ENCODE results near the gene USP7.

DNA sequence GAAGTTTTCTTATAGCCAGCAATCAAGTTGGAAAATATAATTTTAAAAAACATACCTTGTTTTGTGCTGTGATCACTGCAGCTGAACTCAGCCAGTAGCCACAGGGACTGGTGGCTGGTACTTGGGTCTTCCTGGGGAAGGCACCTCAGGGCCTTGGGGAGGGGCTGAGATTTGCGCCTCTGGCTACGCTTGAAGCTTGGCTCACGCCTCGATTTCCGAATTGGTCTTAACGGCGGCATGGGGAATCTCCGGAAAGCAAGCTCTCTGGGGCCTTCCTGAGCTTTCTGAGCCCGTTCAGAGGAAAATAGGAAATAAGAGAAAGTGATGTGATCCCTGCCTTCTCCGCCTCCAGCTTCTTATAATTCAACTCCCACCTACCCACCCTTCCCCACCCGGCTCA, 11.3 kb upstream of the USP7 start:
- TF ChIP-seq POLR2A (IDR thresholded peaks at IDR 0.05; ENCODE audit: low read length) (no peak), CEBPB (IDR thresholded peaks at IDR 0.05) (no peak), RFX5 (IDR thresholded peaks at IDR 0.05) (no peak)

Measured in A549 (cell line).